ENCODE results near the gene DHRS13. TPM values are rescaled to one million over a fixed set of nuclear protein-coding genes. Genes with fewer than 3 reads are reported as not detected.

Gene DHRS13
- total RNA-seq, 1 donor from 2014 or later: 8.2 TPM

DNA sequence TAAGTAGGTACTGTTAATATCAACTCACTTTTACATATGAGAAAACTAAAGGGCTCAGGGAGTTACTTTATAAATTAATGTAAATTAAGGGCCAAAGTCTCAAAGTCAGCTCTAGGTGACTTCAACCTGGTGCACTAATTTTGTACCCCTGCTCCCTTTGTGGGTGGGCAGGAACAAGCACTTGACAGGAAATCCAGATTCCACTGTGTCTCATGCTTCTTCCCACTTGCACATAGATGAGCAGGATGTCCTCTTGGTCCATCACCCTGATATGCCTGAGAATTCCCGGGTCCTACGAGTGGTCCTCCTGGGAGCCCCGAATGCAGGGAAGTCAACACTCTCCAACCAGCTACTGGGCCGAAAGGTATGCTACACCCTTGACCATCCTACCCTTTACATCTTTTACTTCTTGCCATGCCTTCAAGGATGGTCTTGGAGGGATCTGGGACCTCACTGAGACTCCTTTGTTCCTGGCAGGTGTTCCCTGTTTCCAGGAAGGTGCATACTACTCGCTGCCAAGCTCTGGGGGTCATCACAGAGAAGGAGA, 46.8 kb downstream of the DHRS13 start:
- no peaks in the 10 kb centered on the region for H3K27me3 Mint-ChIP-seq (ENCODE audit: unreplicated experiment)
- peaks cover 16% of the 10 kb centered on the region for H3K36me3 Mint-ChIP-seq (ENCODE audit: low read depth, unreplicated experiment)
- H3K27ac Mint-ChIP-seq (ENCODE audit: unreplicated experiment): no peak overlapping the region
- TF ChIP-seq, protein P1, sequence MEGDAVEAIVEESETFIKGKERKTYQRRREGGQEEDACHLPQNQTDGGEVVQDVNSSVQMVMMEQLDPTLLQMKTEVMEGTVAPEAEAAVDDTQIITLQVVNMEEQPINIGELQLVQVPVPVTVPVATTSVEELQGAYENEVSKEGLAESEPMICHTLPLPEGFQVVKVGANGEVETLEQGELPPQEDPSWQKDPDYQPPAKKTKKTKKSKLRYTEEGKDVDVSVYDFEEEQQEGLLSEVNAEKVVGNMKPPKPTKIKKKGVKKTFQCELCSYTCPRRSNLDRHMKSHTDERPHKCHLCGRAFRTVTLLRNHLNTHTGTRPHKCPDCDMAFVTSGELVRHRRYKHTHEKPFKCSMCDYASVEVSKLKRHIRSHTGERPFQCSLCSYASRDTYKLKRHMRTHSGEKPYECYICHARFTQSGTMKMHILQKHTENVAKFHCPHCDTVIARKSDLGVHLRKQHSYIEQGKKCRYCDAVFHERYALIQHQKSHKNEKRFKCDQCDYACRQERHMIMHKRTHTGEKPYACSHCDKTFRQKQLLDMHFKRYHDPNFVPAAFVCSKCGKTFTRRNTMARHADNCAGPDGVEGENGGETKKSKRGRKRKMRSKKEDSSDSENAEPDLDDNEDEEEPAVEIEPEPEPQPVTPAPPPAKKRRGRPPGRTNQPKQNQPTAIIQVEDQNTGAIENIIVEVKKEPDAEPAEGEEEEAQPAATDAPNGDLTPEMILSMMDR (IDR thresholded peaks at IDR 0.05; ENCODE audit: unreplicated experiment): no peak
- H3K4me1 Mint-ChIP-seq (ENCODE audit: unreplicated experiment): peaks cover 21% of the 10 kb centered on the region
- no peaks in the 10 kb centered on the region for H3K9me3 Mint-ChIP-seq (ENCODE audit: unreplicated experiment)
- DNase-seq (ENCODE audit: low spot score): no peak
- peak overlapping the region; percentile 98 for H3K4me3 Mint-ChIP-seq (ENCODE audit: unreplicated experiment)

DNA sequence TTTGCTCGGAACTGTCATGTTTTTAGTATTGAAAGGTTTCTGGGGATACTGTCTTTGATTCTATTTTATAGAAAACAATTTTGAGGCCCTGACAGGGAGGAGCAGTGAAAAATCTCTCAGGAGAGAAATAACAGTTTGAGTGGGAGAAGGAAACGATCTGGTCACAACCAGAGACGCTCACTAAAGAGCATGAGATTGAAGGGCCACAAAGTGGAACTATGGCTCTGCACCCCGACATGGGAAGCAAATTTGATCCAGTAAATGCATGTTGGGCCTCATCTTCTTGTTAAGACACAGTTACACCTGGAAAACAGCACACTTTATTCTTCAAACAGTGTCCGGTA, 47.6 kb downstream of the DHRS13 start:
- peaks cover 1% of the 10 kb centered on the region for H3K27me3 Mint-ChIP-seq (ENCODE audit: unreplicated experiment)

DNA sequence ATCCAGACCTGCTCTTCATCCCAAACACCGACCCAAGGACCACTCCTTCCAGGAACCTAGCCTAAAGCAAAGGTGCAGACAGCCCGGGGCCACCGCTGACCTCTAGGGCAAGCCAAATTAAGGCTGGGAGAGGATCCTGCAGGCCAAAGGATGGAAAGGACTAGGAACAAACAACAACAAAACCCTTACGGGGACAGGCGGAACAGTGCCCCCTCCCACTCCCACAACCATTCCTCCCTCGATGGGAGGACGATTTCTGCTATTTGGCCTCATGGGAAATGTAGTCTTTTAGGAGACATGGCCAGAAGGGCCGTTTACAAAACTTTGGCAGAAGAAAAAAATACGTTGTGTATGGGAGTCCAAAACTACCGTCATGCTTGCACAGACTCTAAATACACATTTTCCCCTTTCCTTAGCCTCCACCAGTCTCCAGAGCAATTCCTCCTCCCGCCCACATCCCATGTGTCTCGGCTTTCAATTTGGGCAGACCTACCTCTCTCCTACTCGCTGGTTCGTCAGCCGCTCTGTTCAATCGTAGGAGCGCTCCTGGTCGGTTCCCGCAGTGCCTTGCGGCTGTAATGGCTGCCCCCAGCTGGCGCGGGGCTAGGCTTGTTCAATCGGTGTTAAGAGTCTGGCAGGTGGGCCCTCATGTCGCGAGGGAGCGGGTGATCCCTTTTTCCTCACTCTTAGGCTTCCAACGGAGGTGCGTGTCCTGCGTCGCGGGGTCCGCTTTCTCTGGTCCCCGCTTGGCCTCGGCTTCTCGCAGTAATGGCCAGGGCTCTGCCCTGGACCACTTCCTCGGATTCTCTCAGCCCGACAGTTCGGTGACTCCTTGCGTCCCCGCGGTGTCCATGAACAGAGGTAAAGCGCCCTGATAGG, 48.2 kb downstream of the DHRS13 start, which contains the start of gene ERAL1:
Gene ERAL1, plus strand, starts transcription at position 560 of the 879 bp plus-strand sequence. Its CDS starts 19 bp downstream, at position 579.
- Mint-ChIP-seq H3K27ac (ENCODE audit: unreplicated experiment) (peak within 1 kb of the TSS; percentile 81), H3K4me1 (ENCODE audit: unreplicated experiment) (peaks cover 21% of the 10 kb centered on the region), H3K27me3 (ENCODE audit: unreplicated experiment) (peaks cover 1% of the 10 kb centered on the region), H3K4me3 (ENCODE audit: unreplicated experiment) (peak within 1 kb of the TSS; percentile 98), H3K9me3 (ENCODE audit: unreplicated experiment) (no peaks in the 10 kb centered on the region), H3K36me3 (ENCODE audit: low read depth, unreplicated experiment) (peaks cover 16% of the 10 kb centered on the region)
- TF ChIP-seq, protein P1 (IDR thresholded peaks at IDR 0.05; ENCODE audit: unreplicated experiment): no peak
- DNase-seq (ENCODE audit: low spot score): peak; percentile 76

More for the DNA sequence above, 47.6 kb downstream of the DHRS13 start:
- Mint-ChIP-seq H3K27ac (ENCODE audit: unreplicated experiment) (peak overlapping the region; percentile 81), H3K9me3 (ENCODE audit: unreplicated experiment) (no peaks in the 10 kb centered on the region), H3K36me3 (ENCODE audit: low read depth, unreplicated experiment) (peaks cover 16% of the 10 kb centered on the region), H3K4me1 (ENCODE audit: unreplicated experiment) (peaks cover 21% of the 10 kb centered on the region), H3K4me3 (ENCODE audit: unreplicated experiment) (peak overlapping the region; percentile 98)
- TF ChIP-seq, protein P1 (IDR thresholded peaks at IDR 0.05; ENCODE audit: unreplicated experiment): no peak
- DNase-seq (ENCODE audit: low spot score): no peak

DNA sequence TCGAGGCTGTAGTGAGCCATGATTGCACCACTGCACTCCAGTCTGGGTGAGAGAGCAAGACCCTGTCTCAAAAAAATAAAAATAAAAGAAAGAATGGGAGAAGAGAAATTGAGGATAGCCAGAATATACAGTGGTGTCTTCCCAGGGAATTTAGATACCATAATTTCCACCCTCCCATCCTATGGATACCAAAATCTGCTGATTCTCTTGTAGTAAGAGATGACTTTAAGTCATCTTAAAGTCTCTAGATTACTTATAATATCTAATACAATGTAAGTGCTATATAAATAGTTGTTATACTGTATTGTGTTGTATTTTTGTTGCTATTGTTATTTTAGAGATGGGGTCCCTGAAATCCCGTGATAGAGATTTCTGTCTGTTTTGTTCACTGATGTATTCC, 49.6 kb downstream of the DHRS13 start:
- TF ChIP-seq, protein P1 (IDR thresholded peaks at IDR 0.05; ENCODE audit: unreplicated experiment): no peak
- Mint-ChIP-seq H3K36me3 (ENCODE audit: low read depth, unreplicated experiment) (peaks cover 7% of the 10 kb centered on the region), H3K27ac (ENCODE audit: unreplicated experiment) (no peak overlapping the region), H3K27me3 (ENCODE audit: unreplicated experiment) (peaks cover 1% of the 10 kb centered on the region), H3K4me1 (ENCODE audit: unreplicated experiment) (peaks cover 18% of the 10 kb centered on the region), H3K9me3 (ENCODE audit: unreplicated experiment) (no peaks in the 10 kb centered on the region), H3K4me3 (ENCODE audit: unreplicated experiment) (no peak overlapping the region)
- no peak for DNase-seq (ENCODE audit: low spot score)

DNA sequence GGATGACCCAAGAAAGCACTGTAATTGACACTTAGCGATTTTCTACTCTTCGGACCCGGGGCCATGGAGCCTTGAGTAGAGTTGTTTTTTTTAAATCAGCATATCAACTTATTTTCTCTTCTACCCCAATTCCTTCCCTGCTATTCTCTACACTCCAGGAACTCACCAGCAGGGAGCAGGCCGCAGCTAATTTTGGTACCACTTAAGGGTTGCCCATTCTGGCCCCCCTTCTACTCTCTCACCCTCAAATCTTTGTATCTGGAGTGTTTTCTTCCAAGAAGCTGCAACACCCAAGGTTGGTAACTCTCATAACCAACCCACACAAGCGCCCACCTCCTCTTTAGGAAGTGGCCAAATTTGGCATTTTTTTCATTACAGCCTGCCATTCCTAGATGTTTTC, 53.6 kb downstream of the DHRS13 start:
- H3K4me3 Mint-ChIP-seq (ENCODE audit: unreplicated experiment): no peak overlapping the region
- TF ChIP-seq, protein P1 (IDR thresholded peaks at IDR 0.05; ENCODE audit: unreplicated experiment): no peak
- peak overlapping the region; percentile 31 for H3K27ac Mint-ChIP-seq (ENCODE audit: unreplicated experiment)
- DNase-seq (ENCODE audit: low spot score): no peak
- no peaks in the 10 kb centered on the region for H3K9me3 Mint-ChIP-seq (ENCODE audit: unreplicated experiment)
- no peaks in the 10 kb centered on the region for H3K4me1 Mint-ChIP-seq (ENCODE audit: unreplicated experiment)
- H3K27me3 Mint-ChIP-seq (ENCODE audit: unreplicated experiment): peaks cover 1% of the 10 kb centered on the region
- no peaks in the 10 kb centered on the region for H3K36me3 Mint-ChIP-seq (ENCODE audit: low read depth, unreplicated experiment)
